Fibroblast of pulmonary artery (primary cell): Measurements from ENCODE around the gene MYH9.
A peak's percentile ranks its signal among the peaks of the same experiment; 100 is the strongest.
"Not testable (repeated sequence)": the region's sequence is repeated elsewhere in the genome, so short reads cannot be mapped to it uniquely, and the experiment has no call there.

Experiments
- DNase-seq: peaks from one replicate; pipeline ENCODE4 v3.0.0-alpha.2; 2010; ENCODE audit warnings: low read depth
- H3K4me3 ChIP-seq: replicated peaks from 2 replicates; pipeline ENCODE4 v1.5.1; 2011; ENCODE audit warnings: low read depth, mild to moderate bottlenecking, control low read depth, low read length, moderate library complexity
- CTCF ChIP-seq: IDR thresholded peaks from 2 replicates; pipeline ENCODE4 v1.5.1; 2011; ENCODE audit warnings: mild to moderate bottlenecking, control low read depth, low read length, inconsistent platforms; ENCODE audit errors: missing control alignments

Gene MYH9

GRCh38 chr22:36419177-36419911 lies 31.6 kb upstream of the MYH9 start:
- TF ChIP-seq CTCF: no peak
- peak; percentile 78 for DNase-seq
- H3K4me3 ChIP-seq: no peak overlapping the region

- H3K4me3 ChIP-seq: no peak overlapping the region
- DNase-seq: no peak
- TF ChIP-seq CTCF: no peak
Observed at GRCh38 chr22:36417281-36417686, 29.5 kb upstream of the MYH9 start.

GRCh38 chr22:36415415-36416168 lies 27.8 kb upstream of the MYH9 start:
- H3K4me3 ChIP-seq: no peak overlapping the region
- TF ChIP-seq CTCF: no peak
- DNase-seq: no peak

GRCh38 chr22:36413022-36413775 lies 25.4 kb upstream of the MYH9 start:
- DNase-seq: no peak
- TF ChIP-seq CTCF: no peak
- no peak overlapping the region for H3K4me3 ChIP-seq

- DNase-seq: no peak
- H3K4me3 ChIP-seq: no peak overlapping the region
- no peak for TF ChIP-seq CTCF
Observed at GRCh38 chr22:36411589-36412258, 24.0 kb upstream of the MYH9 start.

GRCh38 chr22:36409911-36410756 lies 22.4 kb upstream of the MYH9 start:
- no peak for TF ChIP-seq CTCF
- no peak overlapping the region for H3K4me3 ChIP-seq
- peak; percentile 53 for DNase-seq

- not testable (repeated sequence) for H3K4me3 ChIP-seq, DNase-seq
Observed at GRCh38 chr22:36409554-36409910, 21.8 kb upstream of the MYH9 start.
